ENCODE measurements around the gene COCH. TPM values are rescaled to one million over a fixed set of nuclear protein-coding genes. Genes with fewer than 3 reads are reported as not detected.

Gene COCH
- total and polyA plus RNA-seq, 10 of the 15 experiments (the other 5 are each of a cell fraction or from before 2014, with no cell fraction given): 1.8 to 8.3 (median 5.1) TPM

- TF ChIP-seq MLLT1 (IDR thresholded peaks at IDR 0.05): no peak
- no peak for TF ChIP-seq CTCF (IDR thresholded peaks at IDR 0.05 in 2 of 3, conservative IDR thresholded peaks at IDR 0.05 in 1 of 3; ENCODE audit: control insufficient read depth in 2 of 3, extremely low read depth in 1 of 3, insufficient read depth in 1 of 3, low read depth in 3 of 3, low read length in 3 of 3)
- TF ChIP-seq SIX5 (IDR thresholded peaks at IDR 0.05; ENCODE audit: low read depth, low read length, severe bottlenecking): no peak
Observed at GRCh38 chr14:30893819-30894218, 19.5 kb downstream of the COCH start (continued).

GRCh38 chr14:30894923-30895515, 20.7 kb downstream of the COCH start:
- BruUV-seq (replicated peaks): no TSS peak
- 83% methylated on average over 3 of the region's 4 CpGs for WGBS (ENCODE audit: insufficient coverage, insufficient replicate concordance, low lambda C conversion rate, missing lambda C conversion rate)
- RAD21 ChIA-PET (ENCODE audit: unreplicated experiment): interaction anchor here (0.6 kb wide), 1 partner anchor 541 kb away, joined by 6 read pairs; no protein-coding TSS in a partner anchor
- TF ChIP-seq NR2C2 (IDR thresholded peaks at IDR 0.05; ENCODE audit: borderline replicate concordance, control insufficient read depth, insufficient read length, low read depth): no peak
- no peak for TF ChIP-seq SRF (IDR thresholded peaks at IDR 0.05; ENCODE audit: low read depth in 2 of 2, low read length in 2 of 2)
- TF ChIP-seq HDAC6 (IDR thresholded peaks at IDR 0.05; ENCODE audit: unreplicated experiment): no peak
- no peak for TF ChIP-seq NKRF (conservative IDR thresholded peaks at IDR 0.05)
- no peak for TF ChIP-seq YBX1 (IDR thresholded peaks at IDR 0.05)
- no peak for TF ChIP-seq SIN3A (IDR thresholded peaks at IDR 0.05; ENCODE audit: low read depth, low read length)
- no peak for TF ChIP-seq TBL1XR1 (IDR thresholded peaks at IDR 0.05; ENCODE audit: low read depth, low read length)
- no peak for TF ChIP-seq ASH2L (IDR thresholded peaks at IDR 0.05; ENCODE audit: borderline replicate concordance, low read depth)
- TF ChIP-seq RELB (IDR thresholded peaks at IDR 0.05; ENCODE audit: low read depth): no peak

More at GRCh38 chr14:30894923-30895515, 20.7 kb downstream of the COCH start:
- Histone ChIP-seq H2AFZ (ENCODE audit: control insufficient read depth, low read depth, low read length) (no peak overlapping the region), H3K9me3 (replicated peaks; ENCODE audit: control insufficient read depth, insufficient read depth, low read length) (no peaks in the 10 kb centered on the region), H3K4me1 (ENCODE audit: control insufficient read depth, insufficient read depth, low read length) (no peaks in the 10 kb centered on the region), H4K20me1 (ENCODE audit: control insufficient read depth, insufficient read depth) (no peaks in the 10 kb centered on the region), H3K4me2 (ENCODE audit: control insufficient read depth, insufficient read depth) (no peak overlapping the region), H3K27ac (ENCODE audit: control insufficient read depth, insufficient read depth) (no peak overlapping the region), H3K9ac (ENCODE audit: control insufficient read depth, insufficient read depth, low read length) (no peak overlapping the region), H3K79me2 (ENCODE audit: control insufficient read depth, insufficient read depth, low read length) (no peaks in the 10 kb centered on the region), H3K36me3 (ENCODE audit: control insufficient read depth in 2 of 2, insufficient read depth in 2 of 2, low read length in 1 of 2) (peaks cover 5 to 10% of the 10 kb centered on the region in 2 experiments), H3K27me3 (replicated peaks in 1 of 2; ENCODE audit: control insufficient read depth in 2 of 2, insufficient read depth in 2 of 2, low read length in 1 of 2) (no peaks in the 10 kb centered on the region), H3K4me3 (no peak overlapping the region)
- FAIRE-seq: no peak
- SMC1A ChIA-PET (ENCODE audit: uncharacterized antibody, unreplicated experiment): interaction anchor here (1.1 to 1.3 kb wide), 2 partner anchors 10 to 21 kb away, joined by 3 to 4 read pairs; partner anchors contain the start of gene COCH
- in situ Hi-C loops (cut with MboI) (no loop called here), intact Hi-C loops (cut with micrococcal nuclease; ENCODE audit: unreplicated experiment) (no loop called here)
- no peak for ATAC-seq
- no peak for DNase-seq (ENCODE audit: low read depth, low spot score)
- POLR2A ChIA-PET: interaction anchor here (0.6 to 0.7 kb wide), 4 partner anchors 12 to 49 kb away, joined by 3 to 5 read pairs (median 4); no protein-coding TSS in a partner anchor
- CTCF ChIA-PET: interaction anchor here (1.3 kb wide), 1 partner anchor 9 kb away, joined by 9 read pairs; no protein-coding TSS in a partner anchor

Measured in GM12878 (cell line).